SJSA1 (cell line): ENCODE measurements around the gene UBE2O. TPM values are rescaled to one million over a fixed set of nuclear protein-coding genes. Genes with fewer than 3 reads are reported as not detected.
"Not testable (repeated sequence)": the region's sequence is repeated elsewhere in the genome, so short reads cannot be mapped to it uniquely, and the experiment has no call there.

ENCODE experiments used
- DNase-seq, 2 experiments: peaks; one replicate each; pipeline ENCODE4 v3.0.0-alpha.2; 2015 to 2020; ENCODE audit warnings: low spot score in 2 of 2, low read depth in 1 of 2
- H3K27ac ChIP-seq: fragments of 250-450 bp; sonication (Bioruptor Pico); 2 replicates; pipeline ENCODE4 v1.5.1; 2020; ENCODE audit warnings: mild to moderate bottlenecking, moderate library complexity
- H3K27me3 ChIP-seq: fragments of 250-450 bp; sonication (Bioruptor Pico); replicated peaks from 2 replicates; pipeline ENCODE4 v1.5.1; 2020; ENCODE audit warnings: mild to moderate bottlenecking, moderate library complexity
- H3K36me3 ChIP-seq: fragments of 250-450 bp; sonication (Bioruptor Pico); 2 replicates; pipeline ENCODE4 v1.5.1; 2020; ENCODE audit warnings: mild to moderate bottlenecking
- H3K4me1 ChIP-seq: fragments of 250-450 bp; sonication (Bioruptor Pico); replicated peaks from 2 replicates; pipeline ENCODE4 v1.6.1; 2021; ENCODE audit warnings: mild to moderate bottlenecking
- H3K4me3 ChIP-seq: fragments of 250-450 bp; sonication (Bioruptor Pico); 2 replicates; pipeline ENCODE4 v1.5.1; 2020; ENCODE audit warnings: mild to moderate bottlenecking
- H3K9me3 ChIP-seq: fragments of 250-450 bp; sonication (Bioruptor Pico); replicated peaks from 2 replicates; pipeline ENCODE4 v1.5.1; 2020; ENCODE audit warnings: mild to moderate bottlenecking
- total RNA-seq: library from RNA; depleted of rRNA; stranded (reverse); fragments of >200 nt; shearing (Covaris generic); gene quantifications from 2 replicates; pipeline ENCODE4 v1.2.3, GENCODE V29; 2014

The UBE2O gene
- total RNA-seq, 1 experiment from 2014 or later: 29.7 TPM

GRCh38 chr17:76357597-76358158 lies 95.3 kb downstream of the UBE2O start:
- no peak for DNase-seq
- peaks cover 33% of the 10 kb centered on the region for H3K4me1 ChIP-seq
- H3K36me3 ChIP-seq: peaks cover 4% of the 10 kb centered on the region
- no peak overlapping the region for H3K4me3 ChIP-seq
- H3K9me3 ChIP-seq: 0 out of 2 replicates have a peak, but pooled peaks cover 4% of the 10 kb centered on the region
- H3K27me3 ChIP-seq: no peaks in the 10 kb centered on the region
- H3K27ac ChIP-seq: no peak overlapping the region

GRCh38 chr17:76356803-76357456 lies 96.0 kb downstream of the UBE2O start:
- H3K4me3 ChIP-seq: no peak overlapping the region
- 0 out of 2 replicates have a peak, but pooled peaks cover 4% of the 10 kb centered on the region for H3K9me3 ChIP-seq
- H3K27ac ChIP-seq: no peak overlapping the region
- DNase-seq: no peak
- H3K36me3 ChIP-seq: peaks cover 4% of the 10 kb centered on the region
- H3K27me3 ChIP-seq: no peaks in the 10 kb centered on the region
- peaks cover 34% of the 10 kb centered on the region for H3K4me1 ChIP-seq

- DNase-seq: peak in 1 of 2 experiments; percentile 27
- H3K9me3 ChIP-seq: 0 out of 2 replicates have a peak, but pooled peaks cover 4% of the 10 kb centered on the region
Observed at GRCh38 chr17:76354747-76355310, 98.1 kb downstream of the UBE2O start.

GRCh38 chr17:76354317-76354729 lies 98.6 kb downstream of the UBE2O start:
- Histone ChIP-seq H3K4me3 (peak overlapping the region; percentile 72), H3K27me3 (no peaks in the 10 kb centered on the region), H3K9me3 (0 out of 2 replicates have a peak, but pooled peaks cover 4% of the 10 kb centered on the region), H3K27ac (peak overlapping the region; percentile 96), H3K36me3 (peaks cover 9% of the 10 kb centered on the region), H3K4me1 (peaks cover 19% of the 10 kb centered on the region)
- DNase-seq: no peak

More at GRCh38 chr17:76354747-76355310, 98.1 kb downstream of the UBE2O start:
- Histone ChIP-seq H3K27me3 (no peaks in the 10 kb centered on the region), H3K36me3 (peaks cover 9% of the 10 kb centered on the region), H3K4me3 (no peak overlapping the region), H3K4me1 (peaks cover 20% of the 10 kb centered on the region), H3K27ac (no peak overlapping the region)

- Histone ChIP-seq H3K4me3 (peak within 1 kb of the TSS; percentile 72), H3K27me3 (no peaks in the 10 kb centered on the region), H3K9me3 (0 out of 2 replicates have a peak, but pooled peaks cover 4% of the 10 kb centered on the region), H3K4me1 (peaks cover 19% of the 10 kb centered on the region), H3K27ac (peak within 1 kb of the TSS; percentile 96), H3K36me3 (peaks cover 9% of the 10 kb centered on the region)
- DNase-seq: peak; percentile 93 to 100
Observed at GRCh38 chr17:76353599-76354316, 99.2 kb downstream of the UBE2O start, which contains the start of gene PRPSAP1. PRPSAP1 (minus strand) TSS chr17:76353916; CDS start chr17:76353703, 213 bp downstream.

- H3K4me1 ChIP-seq: peaks cover 19% of the 10 kb centered on the region
- peak overlapping the region; percentile 96 for H3K27ac ChIP-seq
- no peaks in the 10 kb centered on the region for H3K27me3 ChIP-seq
- H3K9me3 ChIP-seq: 0 out of 2 replicates have a peak, but pooled peaks cover 4% of the 10 kb centered on the region
- DNase-seq: peak in 1 of 2 experiments; percentile 51
- H3K36me3 ChIP-seq: peaks cover 9% of the 10 kb centered on the region
- peak overlapping the region; percentile 72 for H3K4me3 ChIP-seq
Observed at GRCh38 chr17:76353004-76353598, 99.9 kb downstream of the UBE2O start.

- Histone ChIP-seq H3K27ac (no peak overlapping the region), H3K4me1 (peaks cover 19% of the 10 kb centered on the region), H3K27me3 (no peaks in the 10 kb centered on the region), H3K4me3 (no peak overlapping the region), H3K36me3 (peaks cover 20% of the 10 kb centered on the region), H3K9me3 (0 out of 2 replicates have a peak, but pooled peaks cover 4% of the 10 kb centered on the region)
- peak in 1 of 2 experiments; percentile 47 for DNase-seq
Observed at GRCh38 chr17:76351526-76352071, 101.4 kb downstream of the UBE2O start.

- Histone ChIP-seq H3K27me3 (no peaks in the 10 kb centered on the region), H3K4me3 (no peak overlapping the region), H3K9me3 (0 out of 2 replicates have a peak, but pooled peaks cover 4% of the 10 kb centered on the region), H3K27ac (no peak overlapping the region), H3K4me1 (peaks cover 19% of the 10 kb centered on the region), H3K36me3 (peaks cover 31% of the 10 kb centered on the region)
- DNase-seq: no peak
Observed at GRCh38 chr17:76350463-76350862, 102.5 kb downstream of the UBE2O start.

- H3K4me1 ChIP-seq, DNase-seq, H3K4me3 ChIP-seq, H3K9me3 ChIP-seq, H3K27me3 ChIP-seq, H3K27ac ChIP-seq: not testable (repeated sequence)
- peaks cover 55% of the 10 kb centered on the region for H3K36me3 ChIP-seq
Observed at GRCh38 chr17:76346936-76347335, 106.0 kb downstream of the UBE2O start.

GRCh38 chr17:76345377-76345974 lies 107.5 kb downstream of the UBE2O start:
- H3K27me3 ChIP-seq: no peaks in the 10 kb centered on the region
- DNase-seq: no peak
- no peak overlapping the region for H3K4me3 ChIP-seq
- no peaks in the 10 kb centered on the region for H3K4me1 ChIP-seq
- peaks cover 60% of the 10 kb centered on the region for H3K36me3 ChIP-seq
- no peak overlapping the region for H3K27ac ChIP-seq
- H3K9me3 ChIP-seq: no peaks in the 10 kb centered on the region

- no peak overlapping the region for H3K27ac ChIP-seq
- no peaks in the 10 kb centered on the region for H3K27me3 ChIP-seq
- H3K36me3 ChIP-seq: peaks cover 72% of the 10 kb centered on the region
- no peaks in the 10 kb centered on the region; the same call in 1 of the 2 replicates for H3K4me1 ChIP-seq
- DNase-seq: no peak
- no peak overlapping the region for H3K4me3 ChIP-seq
- no peaks in the 10 kb centered on the region for H3K9me3 ChIP-seq
Observed at GRCh38 chr17:76343106-76343505, 109.8 kb downstream of the UBE2O start.

GRCh38 chr17:76341301-76341700 lies 111.7 kb downstream of the UBE2O start:
- Histone ChIP-seq H3K4me1 (peaks cover 14% of the 10 kb centered on the region), H3K9me3 (no peaks in the 10 kb centered on the region), H3K4me3 (no peak overlapping the region), H3K27me3 (no peaks in the 10 kb centered on the region), H3K27ac (no peak overlapping the region), H3K36me3 (peaks cover 62% of the 10 kb centered on the region)
- no peak for DNase-seq
